ENCODE measurements around the gene CLEC16A. TPM values are rescaled to one million over a fixed set of nuclear protein-coding genes. Genes with fewer than 3 reads are reported as not detected.
A peak's percentile ranks its signal among the peaks of the same experiment; 100 is the strongest.

CLEC16A gene
- total and polyA plus RNA-seq, 9 of the 15 experiments (the other 6 are each of a cell fraction or from before 2014, with no cell fraction given) = 1.00 to 22.3 (median 10.0) TPM

- TF ChIP-seq AFF1 (IDR thresholded peaks at IDR 0.05; ENCODE audit: low read depth in 1 of 2, partially characterized antibody in 2 of 2) = peak; percentile 23 to 95
- TF ChIP-seq ARNT (IDR thresholded peaks at IDR 0.05) = peak; percentile 89 to 98
- no peak for TF ChIP-seq ZNF217 (CRISPR knock-in tag; IDR thresholded peaks at IDR 0.05)
- no peak for TF ChIP-seq FOS (IDR thresholded peaks at IDR 0.05; ENCODE audit: extremely low read depth, insufficient read length)
- no peak for TF ChIP-seq ZNF224 (CRISPR knock-in tag; IDR thresholded peaks at IDR 0.05)
- no peak for TF ChIP-seq ZNF384 (IDR thresholded peaks at IDR 0.05; ENCODE audit: low read depth, low read length)
- no peak for TF ChIP-seq PRPF4 (IDR thresholded peaks at IDR 0.05; ENCODE audit: insufficient read depth, low read depth, low read length, poor library complexity, severe bottlenecking)
- peak; percentile 36; the same call in 1 of the 2 replicates for TF ChIP-seq ZNF76 (CRISPR knock-in tag; IDR thresholded peaks at IDR 0.05; ENCODE audit: borderline replicate concordance)
- TF ChIP-seq MECOM (CRISPR knock-in tag; IDR thresholded peaks at IDR 0.05) = peak; percentile 91
- TF ChIP-seq CHD2 (IDR thresholded peaks at IDR 0.05; ENCODE audit: low read depth, low read length) = no peak
- no peak for TF ChIP-seq SAP30 (IDR thresholded peaks at IDR 0.05; ENCODE audit: borderline replicate concordance, insufficient read depth, low read depth, low read length, poor library complexity, severe bottlenecking)
- no peak for TF ChIP-seq RBM34 (IDR thresholded peaks at IDR 0.05; ENCODE audit: borderline replicate concordance, insufficient read depth, low read length)
- TF ChIP-seq MCM5 (IDR thresholded peaks at IDR 0.05; ENCODE audit: low read depth) = no peak
- TF ChIP-seq SFPQ (IDR thresholded peaks at IDR 0.05; ENCODE audit: low read depth, low read length) = no peak
- TF ChIP-seq FIP1L1 (IDR thresholded peaks at IDR 0.05; ENCODE audit: low read depth, low read length, poor library complexity, severe bottlenecking) = no peak
- TF ChIP-seq FOXP4 (CRISPR knock-in tag; IDR thresholded peaks at IDR 0.05; ENCODE audit: borderline replicate concordance) = peak; percentile 80
Measured at GRCh38 chr16:11105038-11105903, 160.9 kb downstream of the CLEC16A start (continued).

Measured in K562 (cell line).